HG03521 (cell line): Measurements from ENCODE around the gene NCKIPSD.
"Not testable (repeated sequence)": the region's sequence is repeated elsewhere in the genome, so short reads cannot be mapped to it uniquely, and the experiment has no call there.

Experiments
- ATAC-seq: cut with Tn5 transposase; IDR thresholded peaks from one replicate; pipeline ENCODE4 v1.9.1; 2021; ENCODE audit warnings: mild to moderate bottlenecking, moderate library complexity; ENCODE audit not compliant: unreplicated experiment

NCKIPSD gene

DNA sequence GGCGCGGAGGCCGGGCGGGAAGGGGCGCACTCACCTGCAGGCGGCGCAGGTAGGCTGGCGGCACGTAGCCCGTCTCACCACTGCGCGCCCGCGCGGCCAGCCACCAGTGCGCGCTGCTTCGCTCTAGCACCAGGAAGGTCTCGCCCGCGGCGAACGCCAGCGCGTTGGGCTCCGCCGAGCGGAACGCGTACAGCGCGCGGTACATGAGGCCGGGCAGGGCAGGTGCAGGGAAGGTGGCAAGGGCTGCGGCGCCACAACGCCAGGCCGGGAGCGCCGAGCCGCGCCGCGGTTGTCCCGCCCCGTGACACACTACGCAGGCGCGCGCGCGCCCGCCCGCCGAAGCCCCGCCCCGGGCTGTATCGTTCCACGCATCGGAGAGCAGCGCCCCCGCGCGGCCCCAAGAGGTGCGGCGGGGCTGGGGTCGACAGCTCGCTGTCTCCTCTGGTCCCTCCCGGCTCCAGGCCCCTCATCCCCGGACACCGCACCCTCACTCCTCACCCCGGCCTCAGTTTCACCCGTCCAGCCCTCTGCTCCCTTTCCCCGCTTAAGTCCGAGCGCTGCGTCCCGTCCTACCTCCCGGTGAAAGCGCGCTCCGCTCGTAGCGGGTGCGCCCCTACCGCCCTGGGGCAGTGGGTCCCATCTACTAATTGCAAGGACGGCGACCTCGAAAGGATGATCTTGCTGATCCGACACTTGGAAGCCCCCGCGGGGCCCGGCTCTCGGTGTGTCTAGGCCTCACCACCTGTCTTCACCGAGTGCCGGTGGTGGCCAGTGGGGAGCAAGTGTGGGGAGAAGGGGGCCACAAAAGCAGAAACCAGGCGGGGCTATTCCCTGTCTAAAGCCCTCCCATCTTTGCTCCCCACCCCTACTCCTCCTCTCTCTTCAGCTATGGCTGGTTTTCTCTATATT lies at the start of gene NCKIPSD:
TSS of gene NCKIPSD (minus strand) at position 313 of the 909 bp plus-strand sequence. CDS start at position 205, 108 bp downstream.
- peak; percentile 86 for ATAC-seq

DNA sequence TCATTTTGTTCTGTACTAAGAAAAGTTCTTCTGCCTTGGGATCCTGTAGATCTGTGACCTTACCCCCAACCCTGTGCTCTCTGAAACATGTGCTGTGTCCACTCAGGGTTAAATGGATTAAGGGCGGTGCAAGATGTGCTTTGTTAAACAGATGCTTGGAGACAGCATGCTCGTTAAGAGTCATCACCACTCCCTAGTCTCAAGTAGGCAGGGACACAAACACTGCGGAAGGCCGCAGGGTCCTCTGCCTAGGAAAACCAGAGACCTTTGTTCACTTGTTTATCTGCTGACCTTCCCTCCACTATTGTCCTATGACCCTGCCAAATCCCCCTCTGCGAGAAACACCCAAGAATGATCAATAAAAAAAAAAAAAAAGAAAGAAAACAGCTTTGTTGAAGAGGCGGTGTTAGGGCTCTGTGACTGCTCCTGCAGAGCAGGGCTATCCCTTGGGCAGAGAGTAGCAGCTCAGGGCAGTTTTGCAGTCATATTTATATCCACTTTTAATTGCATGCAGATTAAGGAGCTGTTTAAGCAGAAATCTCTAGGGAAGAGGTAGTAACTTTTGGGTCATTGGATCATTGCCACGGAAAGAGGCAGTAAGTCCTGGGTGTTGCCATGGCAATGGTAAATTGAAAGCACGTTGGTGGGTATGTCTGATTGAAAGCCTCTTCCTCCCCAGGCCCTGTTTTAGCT lies 49.5 kb upstream of the NCKIPSD start:
- not testable (repeated sequence) for ATAC-seq

DNA sequence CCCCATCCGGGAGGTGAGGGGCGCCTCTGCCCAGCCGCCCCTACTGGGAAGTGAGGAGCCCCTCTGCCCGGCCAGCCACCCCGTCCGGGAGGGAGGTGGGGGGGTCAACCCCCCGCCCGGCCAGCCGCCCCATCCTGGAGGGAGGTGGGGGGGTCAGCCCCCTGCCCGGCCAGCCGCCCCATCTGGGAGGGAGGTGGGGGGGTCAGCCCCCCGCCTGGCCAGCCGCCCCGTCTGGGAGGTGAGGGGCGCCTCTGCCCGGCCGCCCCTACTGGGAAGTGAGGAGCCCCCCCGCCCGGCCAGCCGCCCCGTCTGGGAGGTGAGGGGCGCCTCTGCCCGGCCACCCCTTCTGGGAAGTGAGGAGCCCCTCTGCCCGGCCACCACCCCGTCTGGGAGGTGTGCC lies 48.8 kb upstream of the NCKIPSD start:
- ATAC-seq, result not testable (repeated sequence)

DNA sequence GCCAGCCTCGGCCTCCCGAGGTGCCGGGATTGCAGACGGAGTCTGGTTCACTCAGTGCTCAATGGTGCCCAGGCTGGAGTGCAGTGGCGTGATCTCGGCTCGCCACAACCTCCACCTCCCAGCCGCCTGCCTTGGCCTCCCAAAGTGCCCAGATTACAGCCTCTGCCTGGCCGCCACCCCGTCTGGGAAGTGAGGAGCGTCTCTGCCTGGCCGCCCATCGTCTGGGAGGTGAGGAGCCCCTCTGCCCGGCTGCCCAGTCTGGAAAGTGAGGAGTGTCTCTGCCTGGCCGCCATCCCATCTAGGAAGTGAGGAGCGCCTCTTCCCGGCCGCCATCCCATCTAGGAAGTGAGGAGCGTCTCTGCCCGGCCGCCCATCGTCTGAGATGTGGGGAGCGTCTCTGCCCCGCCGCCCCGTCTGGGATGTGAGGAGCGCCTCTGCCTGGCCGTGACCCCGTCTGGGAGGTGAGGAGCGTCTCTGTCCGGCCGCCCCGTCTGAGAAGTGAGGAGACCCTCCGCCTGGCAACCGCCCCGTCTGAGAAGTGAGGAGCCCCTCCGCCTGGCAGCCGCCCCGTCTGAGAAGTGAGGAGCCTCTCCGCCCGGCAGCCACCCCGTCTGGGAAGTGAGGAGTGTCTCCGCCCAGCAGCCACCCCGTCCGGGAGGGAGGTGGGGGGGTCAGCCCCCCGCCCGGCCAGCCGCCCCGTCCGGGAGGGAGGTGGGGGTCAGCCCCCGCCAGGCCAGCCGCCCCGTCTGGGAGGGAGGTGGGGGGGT lies 48.2 kb upstream of the NCKIPSD start:
- not testable (repeated sequence) for ATAC-seq

DNA sequence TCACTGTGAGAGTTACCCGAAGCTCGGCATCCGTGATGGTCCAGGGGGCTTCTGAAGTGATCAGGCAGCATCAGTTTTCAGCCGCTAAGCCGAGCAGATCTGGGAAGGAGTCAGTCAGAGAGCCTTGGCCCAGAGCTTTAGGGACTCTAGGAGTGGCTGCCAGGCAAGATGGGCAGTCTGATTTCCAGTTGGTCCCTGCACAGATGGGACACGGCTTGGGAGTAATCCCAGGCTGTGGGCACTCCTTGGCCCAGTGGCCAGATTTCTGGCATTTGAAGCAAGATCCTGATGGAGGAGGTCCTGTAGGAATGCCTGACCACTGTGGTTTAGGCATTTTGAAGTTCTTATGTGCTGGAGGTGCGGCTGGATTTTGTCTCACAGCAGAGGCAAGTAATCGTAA lies 41.8 kb upstream of the NCKIPSD start:
- no peak for ATAC-seq

DNA sequence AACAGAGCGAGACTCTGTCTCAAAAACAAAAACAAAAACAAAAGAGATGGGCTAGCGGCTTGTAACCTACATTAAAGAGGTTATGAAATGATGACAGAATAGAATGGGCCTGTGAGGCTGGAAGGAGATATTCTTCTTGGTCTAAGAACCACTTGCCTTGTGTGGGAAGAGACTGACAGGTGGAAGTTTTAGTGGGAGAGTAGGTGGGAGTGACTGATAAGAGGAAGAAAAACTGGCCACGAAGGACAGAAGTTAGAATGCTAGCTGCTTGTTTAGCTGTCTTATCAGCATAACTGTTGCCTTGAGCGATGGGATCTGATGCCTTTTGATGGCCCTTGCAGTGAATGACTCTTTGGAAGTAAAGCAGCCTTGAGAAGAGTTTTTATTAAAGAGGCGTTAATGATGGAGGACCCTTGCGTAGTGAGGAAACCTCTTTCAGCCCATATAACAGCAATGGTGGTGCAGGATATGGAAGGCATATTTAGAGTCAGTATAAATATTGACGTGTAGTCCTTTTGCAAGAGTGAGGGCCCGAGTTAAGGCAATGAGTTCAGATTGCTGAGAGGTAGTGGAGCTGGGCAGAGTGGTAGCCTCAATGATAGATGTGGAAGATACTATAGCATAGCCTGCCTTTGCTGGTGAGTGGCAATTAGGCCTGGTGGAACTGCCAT lies 39.6 kb upstream of the NCKIPSD start:
- ATAC-seq, result not testable (repeated sequence)

DNA sequence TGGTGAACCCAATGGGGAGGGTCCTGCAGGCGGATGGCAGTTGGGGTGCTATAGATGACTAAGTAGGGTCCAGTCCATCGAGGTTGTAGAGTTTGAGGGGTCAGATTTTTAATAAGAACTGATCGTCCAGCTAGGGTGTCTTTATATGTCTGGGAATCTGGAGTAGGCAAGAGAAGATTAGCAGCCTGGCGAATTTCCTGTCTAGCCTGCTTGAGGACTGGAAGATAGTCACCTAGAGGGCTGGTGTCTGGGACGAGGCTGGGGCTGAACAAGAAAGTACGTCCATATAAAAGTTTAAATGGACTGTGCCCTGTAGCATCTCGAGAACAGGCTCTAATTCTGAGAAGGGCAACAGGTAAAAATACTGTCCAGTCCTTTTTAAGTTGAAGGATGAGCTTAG lies 38.0 kb upstream of the NCKIPSD start:
- ATAC-seq, result no peak

DNA sequence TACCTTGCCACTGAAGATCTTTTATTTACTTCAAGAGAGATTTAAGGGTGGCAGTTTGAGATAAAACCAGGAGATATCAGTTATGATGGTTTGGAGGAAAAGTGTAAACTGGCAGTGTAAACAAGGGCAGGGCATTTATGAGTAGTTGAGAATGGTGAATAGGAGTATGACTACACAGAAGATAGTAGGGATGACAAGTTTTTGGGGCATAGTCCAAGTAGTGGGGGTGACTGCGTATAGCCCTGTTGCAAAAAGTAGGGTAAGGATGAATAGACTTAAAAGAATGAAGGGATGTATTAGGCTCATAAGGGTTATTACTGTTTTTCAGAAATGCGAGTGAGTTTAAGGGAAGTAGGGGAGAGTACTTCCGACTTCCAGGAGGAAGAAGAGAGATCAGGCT lies 37.6 kb upstream of the NCKIPSD start:
- ATAC-seq, result not testable (repeated sequence)

DNA sequence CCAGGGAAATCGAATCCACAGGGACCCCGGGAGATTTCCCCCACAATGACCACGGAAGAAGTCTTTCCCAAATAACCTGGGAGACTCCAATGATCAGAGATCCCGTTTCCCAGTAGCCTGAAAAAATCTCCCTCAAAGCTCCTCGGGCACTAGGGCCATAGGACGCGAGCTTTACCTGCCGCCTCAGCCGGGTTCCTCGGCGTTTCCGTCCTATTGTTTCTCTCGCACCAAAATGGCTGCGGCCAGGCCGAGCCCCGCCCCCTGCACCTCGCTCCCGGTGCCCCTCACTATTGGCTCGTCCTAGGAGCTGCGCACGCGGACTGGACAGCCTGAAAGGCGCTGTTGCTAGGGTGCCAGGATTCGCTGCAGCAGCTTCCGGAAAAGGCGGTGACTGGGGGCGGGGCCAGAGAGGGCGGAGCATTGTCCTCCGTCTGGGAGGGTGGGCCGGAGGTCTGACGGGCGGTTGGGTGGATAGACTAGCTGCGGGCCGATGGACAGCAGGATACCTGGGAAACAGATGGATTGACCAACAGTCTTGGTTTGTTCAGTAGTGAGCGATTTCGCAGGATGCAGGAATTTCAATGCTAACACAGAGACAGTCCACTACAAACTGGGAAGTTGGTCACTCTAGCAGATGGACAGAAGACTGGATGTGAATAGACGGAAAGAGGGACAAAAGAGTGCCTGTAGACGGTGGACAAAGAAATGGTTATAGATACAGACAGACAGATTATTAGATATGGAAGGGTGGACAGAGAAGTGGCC lies 31.4 kb upstream of the NCKIPSD start, which contains the start of gene IP6K2:
TSS of gene IP6K2 (minus strand) at position 240 of the 765 bp plus-strand sequence. CDS start 21,930 bp downstream, outside the sequence.
- ATAC-seq, result peak; percentile 98

DNA sequence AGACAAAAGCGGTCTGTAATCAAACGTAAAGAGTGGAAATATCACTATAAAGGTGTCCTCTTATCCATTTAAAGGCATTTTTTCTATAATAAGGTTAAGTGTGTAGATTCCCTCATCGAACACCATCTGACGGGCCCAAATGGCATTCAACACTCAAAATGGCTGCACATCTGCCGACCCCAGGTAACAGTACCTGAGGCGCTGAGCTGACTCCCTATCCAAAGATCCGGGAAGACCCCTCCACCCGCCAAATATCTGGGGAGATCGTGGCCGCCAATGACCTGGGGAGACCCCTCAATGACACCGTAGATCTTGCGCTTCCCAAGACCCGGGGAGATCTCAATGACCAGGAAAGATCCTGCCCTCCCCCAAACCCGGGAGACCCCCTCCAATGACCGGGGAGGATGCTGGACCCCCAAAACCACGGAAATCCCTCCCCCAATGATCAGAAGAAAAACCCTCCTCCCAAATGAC lies 30.8 kb upstream of the NCKIPSD start:
- no peak for ATAC-seq

DNA sequence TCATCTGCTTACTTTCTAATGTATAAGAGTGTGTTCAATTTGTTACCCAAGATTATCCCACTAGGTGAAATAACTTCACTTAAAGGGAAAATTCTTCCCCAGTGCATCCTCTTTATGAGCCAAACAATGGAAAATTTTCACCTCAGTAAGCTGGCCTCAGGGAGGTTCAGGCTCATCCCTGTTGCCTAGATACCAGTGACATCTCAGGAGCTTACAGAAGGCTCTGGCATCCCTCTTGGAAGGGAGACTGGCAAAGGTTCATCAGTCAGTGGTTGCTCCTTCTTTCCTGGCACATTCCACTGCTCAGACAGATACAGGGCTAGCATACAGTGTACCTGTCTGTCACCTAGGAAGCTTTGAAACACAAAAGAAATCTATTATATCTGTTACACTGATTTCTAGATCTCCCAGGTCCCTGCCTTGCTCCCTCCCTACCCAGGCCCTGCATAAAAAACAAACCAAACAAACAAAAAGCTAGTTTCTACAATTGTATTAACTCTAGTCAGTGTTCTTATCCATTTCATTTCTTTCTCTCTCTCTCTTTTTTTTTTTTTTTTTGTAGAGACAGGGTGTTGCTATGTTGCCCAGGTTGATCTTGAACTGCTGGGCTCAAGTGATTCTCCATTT lies 29.6 kb upstream of the NCKIPSD start:
- no peak for ATAC-seq

DNA sequence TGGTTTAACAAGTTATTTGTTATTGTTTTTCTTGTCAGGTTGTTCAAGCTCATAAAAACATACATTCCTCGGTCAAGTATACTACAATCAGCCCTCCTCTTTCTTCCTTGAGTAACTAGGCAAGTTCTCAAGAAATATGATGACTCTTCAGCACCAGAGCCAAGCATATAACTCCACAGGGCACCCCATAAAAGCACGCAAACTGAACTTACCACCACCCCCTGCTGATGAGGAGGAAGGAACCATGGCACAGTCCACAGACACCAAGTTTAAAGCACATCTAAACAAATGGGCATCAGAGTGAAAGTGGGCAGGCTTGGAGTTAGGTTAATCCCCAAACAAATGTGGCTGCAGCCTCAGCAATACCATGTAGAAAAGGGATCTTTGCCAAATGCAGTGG lies 26.0 kb upstream of the NCKIPSD start:
- no peak for ATAC-seq

DNA sequence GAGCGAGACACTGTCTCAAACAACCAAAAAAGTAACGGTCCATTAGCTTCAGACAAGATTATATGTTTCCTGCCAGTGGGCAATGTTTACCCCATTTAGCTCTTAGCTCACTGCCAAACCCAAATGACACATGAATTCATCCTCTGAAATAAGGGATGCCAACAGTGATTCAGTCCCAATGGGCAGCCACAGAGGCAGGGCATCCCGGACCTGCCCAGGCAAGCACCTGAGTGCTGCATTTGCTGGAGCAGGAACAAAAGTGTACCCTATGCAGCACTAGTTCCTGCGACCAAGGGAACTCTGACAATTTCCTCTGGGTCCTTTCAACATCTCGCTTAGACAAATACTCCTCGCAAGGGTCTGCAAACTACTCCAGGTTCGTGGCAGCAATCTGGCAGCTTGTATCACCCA lies 23.3 kb upstream of the NCKIPSD start:
- no peak for ATAC-seq

DNA sequence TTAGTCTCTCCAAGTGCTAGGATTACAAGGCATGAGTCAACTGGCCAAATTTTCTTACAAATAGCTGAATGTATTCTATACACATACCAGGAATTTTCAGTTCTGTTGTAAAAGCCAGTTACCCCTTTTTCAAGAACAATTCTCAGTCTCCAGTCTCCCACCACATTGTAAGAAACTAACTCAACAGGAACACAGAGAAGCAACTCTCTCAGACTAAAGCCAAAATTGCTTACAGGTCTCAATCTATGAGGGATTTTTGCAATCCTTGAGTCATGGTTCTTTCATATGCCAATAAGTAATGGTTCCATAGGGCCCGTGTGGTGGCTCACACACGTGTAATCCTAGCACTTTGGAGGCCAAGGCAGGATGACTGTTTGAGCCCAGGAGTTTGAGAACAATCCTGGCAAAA lies 22.8 kb upstream of the NCKIPSD start:
- no peak for ATAC-seq

DNA sequence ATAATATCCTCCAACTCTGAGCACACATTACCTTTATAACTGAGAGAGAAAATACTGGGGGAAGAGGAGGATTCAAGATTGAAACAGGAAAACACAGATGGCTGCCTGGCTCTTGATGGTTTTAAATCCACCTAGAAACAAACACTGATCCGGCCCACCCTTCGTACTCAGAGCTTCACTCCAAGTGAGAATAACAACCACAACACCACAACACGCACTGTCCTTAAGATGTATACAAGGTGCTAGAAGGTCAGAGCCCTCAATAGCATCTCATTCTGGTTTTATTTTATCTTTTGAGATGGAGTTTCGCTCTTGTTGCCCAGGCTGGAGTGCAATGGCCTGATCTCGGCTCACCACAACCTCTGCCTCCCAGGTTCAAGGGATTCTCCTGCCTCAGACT lies 21.4 kb upstream of the NCKIPSD start:
- ATAC-seq, result no peak

DNA sequence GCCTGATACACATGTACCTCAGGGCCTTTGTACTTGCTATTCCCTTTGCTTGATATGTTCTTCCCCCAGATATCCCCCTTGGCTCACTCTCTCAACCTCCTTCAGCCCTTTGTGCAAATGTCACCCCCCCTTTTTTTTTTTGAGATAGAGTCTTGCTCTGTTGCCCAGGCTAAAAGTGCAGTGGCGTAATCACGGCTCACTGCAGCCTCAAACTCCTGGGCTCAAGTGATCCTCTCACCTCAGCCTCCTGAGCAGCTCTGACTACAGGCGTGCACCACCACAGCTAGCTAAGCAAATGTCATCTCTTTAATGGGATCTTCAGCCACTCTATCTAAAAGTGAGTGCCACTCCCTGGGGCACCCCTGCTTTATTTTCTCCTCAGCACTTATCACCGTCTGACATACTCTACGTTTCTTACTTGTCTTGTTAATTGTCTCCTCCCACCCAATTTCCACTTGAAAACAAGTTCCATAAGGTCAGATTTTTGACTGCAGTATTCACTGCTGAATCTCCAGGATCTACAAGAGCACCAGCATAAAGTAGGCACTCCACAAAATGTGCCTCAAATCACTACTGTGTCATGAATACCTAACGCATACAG lies 16.7 kb upstream of the NCKIPSD start:
- no peak for ATAC-seq

DNA sequence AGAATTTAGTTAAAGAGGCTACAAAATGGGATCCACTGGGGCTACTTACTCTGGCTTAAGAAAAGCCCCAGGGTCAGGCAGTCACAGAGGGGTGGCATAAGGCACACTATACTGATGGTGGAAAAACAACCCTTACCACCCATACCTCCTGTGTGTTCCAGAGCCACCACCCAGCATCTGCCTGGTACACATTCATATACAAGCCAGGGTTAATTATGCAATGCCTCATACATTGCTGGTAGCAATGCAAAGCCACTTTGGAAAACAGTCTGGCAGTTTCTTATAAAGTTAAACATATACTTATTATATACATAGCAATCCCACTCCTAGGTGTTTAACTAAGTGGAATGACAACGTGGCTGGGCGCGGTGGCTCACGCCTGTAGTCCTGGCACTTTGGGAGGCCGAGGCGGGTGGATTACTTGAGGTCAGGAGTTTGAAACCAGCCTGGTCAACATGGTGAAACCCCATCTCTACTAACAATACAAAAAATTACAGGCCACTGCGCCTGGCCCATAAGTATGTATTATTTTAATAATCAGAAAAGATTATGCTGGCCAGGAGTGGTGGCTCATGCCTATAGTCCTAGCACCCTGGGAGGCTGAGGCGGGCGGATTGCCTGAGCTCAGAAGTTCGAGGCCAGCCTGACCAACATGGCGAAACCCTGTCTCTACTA lies 15.2 kb upstream of the NCKIPSD start:
- ATAC-seq, result no peak

DNA sequence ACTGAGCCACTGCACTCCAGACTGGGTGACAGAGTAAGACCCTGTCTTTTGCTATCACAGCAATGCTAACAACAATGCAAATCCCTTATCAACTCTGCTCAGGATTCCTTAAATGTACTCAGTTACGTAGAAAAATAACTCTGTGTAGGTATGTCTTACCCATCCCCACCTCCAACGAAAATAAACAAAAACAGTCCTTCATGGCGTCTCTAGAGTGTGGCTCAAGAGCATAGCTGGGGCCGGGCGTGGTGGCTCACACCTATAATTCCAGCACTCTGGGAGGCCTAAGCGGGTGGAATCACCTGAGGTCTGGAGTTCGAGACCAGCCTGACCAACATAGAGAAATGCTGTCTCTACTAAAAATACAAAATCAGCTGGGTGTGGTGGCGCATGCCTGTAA lies 13.2 kb upstream of the NCKIPSD start:
- ATAC-seq, result no peak
